SK-MEL-5 (cell line): ENCODE data around the gene ABHD8. TPM values are rescaled to one million over a fixed set of nuclear protein-coding genes. Genes with fewer than 3 reads are reported as not detected.
"Not testable (repeated sequence)": the region's sequence is repeated elsewhere in the genome, so short reads cannot be mapped to it uniquely, and the experiment has no call there.

Source experiments
- DNase-seq: peaks from one replicate; pipeline ENCODE4 v3.0.0-alpha.2; 2016; ENCODE audit warnings: low read depth, low spot score
- in situ Hi-C: cut with HindIII; loops from 2 replicates; pipeline ENCODE4 v1.10.0; 2016; ENCODE audit warnings: low sequenced_read_pairs, high pct_unique_total_duplicates, low pct_unique_long_range_greater_than_20kb
- total RNA-seq: library from RNA; depleted of rRNA; stranded (reverse); fragments of >200 nt; shearing (Covaris generic); gene quantifications from 2 replicates; pipeline ENCODE4 v1.2.3, GENCODE V29; 2014

Gene ABHD8
- total RNA-seq, 1 experiment from 2014 or later = 3.4 TPM

- no peak for DNase-seq
- in situ Hi-C loops = no loop called here
These were observed 17.6 kb downstream of the ABHD8 start for GRCh38 chr19:17285415-17286135.

GRCh38 chr19:17283504-17283996, 19.7 kb downstream of the ABHD8 start:
- in situ Hi-C loops = no loop called here
- DNase-seq = no peak

- in situ Hi-C loops = no loop called here
- peak; percentile 73 for DNase-seq
These were observed 20.6 kb downstream of the ABHD8 start for GRCh38 chr19:17282488-17283125.

GRCh38 chr19:17281391-17282304, 21.6 kb downstream of the ABHD8 start, which contains the start of gene ANKLE1:
ANKLE1 (plus strand) TSS chr19:17281901; CDS start chr19:17281921, 20 bp downstream.
- DNase-seq = peak; percentile 51
- in situ Hi-C loops = no loop called here

GRCh38 chr19:17279436-17279835, 23.8 kb downstream of the ABHD8 start:
- no peak for DNase-seq
- in situ Hi-C loops = no loop called here

GRCh38 chr19:17275441-17276175, 27.6 kb downstream of the ABHD8 start:
- no peak for DNase-seq
- in situ Hi-C loops = no loop called here

- in situ Hi-C loops, DNase-seq: not testable (repeated sequence)
These were observed 28.3 kb downstream of the ABHD8 start for GRCh38 chr19:17274892-17275291.

- in situ Hi-C loops = no loop called here
- no peak for DNase-seq
These were observed 34.5 kb downstream of the ABHD8 start for GRCh38 chr19:17268754-17269153.

- peak; percentile 97 for DNase-seq
- in situ Hi-C loops = no loop called here
These were observed 36.0 kb downstream of the ABHD8 start, which contains the start of gene BABAM1 for GRCh38 chr19:17266975-17267788. BABAM1 (plus strand) TSS chr19:17267443; CDS start chr19:17268807, 1,364 bp downstream.

- no peak for DNase-seq
- in situ Hi-C loops = no loop called here
These were observed 36.6 kb downstream of the ABHD8 start for GRCh38 chr19:17266589-17266974.

GRCh38 chr19:17266026-17266425, 37.2 kb downstream of the ABHD8 start:
- in situ Hi-C loops = no loop called here

GRCh38 chr19:17264641-17264979, 38.6 kb downstream of the ABHD8 start, which contains the start of gene USHBP1:
USHBP1 (minus strand) TSS chr19:17264745; CDS start chr19:17264299, 446 bp downstream.
- in situ Hi-C loops = no loop called here
- DNase-seq = no peak

More at GRCh38 chr19:17266026-17266425, 37.2 kb downstream of the ABHD8 start:
- DNase-seq = no peak

GRCh38 chr19:17263712-17264640, 39.2 kb downstream of the ABHD8 start:
- in situ Hi-C loops = no loop called here
- DNase-seq = no peak

GRCh38 chr19:17262557-17262956, 40.7 kb downstream of the ABHD8 start:
- in situ Hi-C loops = no loop called here
- no peak for DNase-seq

GRCh38 chr19:17260842-17261325, 42.3 kb downstream of the ABHD8 start:
- DNase-seq = peak; percentile 86
- in situ Hi-C loops = no loop called here
